Lung (tissue), 12 donors: ENCODE measurements around the gene CIT. TPM values are rescaled to one million over a fixed set of nuclear protein-coding genes. Genes with fewer than 3 reads are reported as not detected.

Experiments
- ATAC-seq: fragments of 200-7000 bp; cut with Tn5 transposase; one replicate; pipeline ENCODE4 v1.9.1; 2020; ENCODE audit warnings: moderate number of reproducible peaks; ENCODE audit not compliant: insufficient read depth, low FRiP score
- DNase-seq, 3 donors: peaks; one replicate each; pipeline ENCODE4 v3.0.0-alpha.2; 2013 to 2017
- H3K27ac ChIP-seq, 2 donors: one replicate each; pipeline ENCODE4 v1.5.1; 2013; ENCODE audit warnings: mild to moderate bottlenecking in 2 of 2, moderate library complexity in 2 of 2, control low read depth in 1 of 2, inconsistent platforms in 1 of 2, low read depth in 1 of 2, low read length in 1 of 2
- H3K27me3 ChIP-seq, 3 donors: one replicate each; pipeline ENCODE4 v1.5.1; 2013; ENCODE audit warnings: low read length in 2 of 3; ENCODE audit not compliant: control insufficient read depth in 3 of 3, insufficient read depth in 3 of 3
- H3K36me3 ChIP-seq, 4 donors: one replicate each; pipeline ENCODE4 v1.5.1; 2013; ENCODE audit warnings: low read length in 4 of 4, mild to moderate bottlenecking in 1 of 4, moderate library complexity in 1 of 4; ENCODE audit not compliant: control insufficient read depth in 4 of 4, insufficient read depth in 4 of 4
- H3K4me1 ChIP-seq, 5 donors: one replicate each; pipeline ENCODE4 v1.5.1; 2013; ENCODE audit warnings: low read length in 5 of 5, mild to moderate bottlenecking in 2 of 5, moderate library complexity in 1 of 5; ENCODE audit not compliant: control insufficient read depth in 5 of 5, insufficient read depth in 5 of 5
- H3K4me3 ChIP-seq: one replicate; pipeline ENCODE4 v1.5.1; 2013; ENCODE audit warnings: mild to moderate bottlenecking, control low read depth, moderate library complexity
- H3K9ac ChIP-seq, 2 donors: one replicate each; pipeline ENCODE4 v1.5.1; 2013; ENCODE audit warnings: low read length in 2 of 2, control low read depth in 1 of 2; ENCODE audit not compliant: insufficient read depth in 1 of 2
- H3K9me3 ChIP-seq, 4 donors: one replicate each; pipeline ENCODE4 v1.5.1; 2013; ENCODE audit warnings: low read length in 3 of 4, mild to moderate bottlenecking in 1 of 4, moderate library complexity in 1 of 4; ENCODE audit not compliant: control insufficient read depth in 4 of 4, insufficient read depth in 3 of 4
- CTCF ChIP-seq: IDR thresholded peaks from 2 replicates; pipeline ENCODE4 v1.5.1; 2012; ENCODE audit warnings: mild to moderate bottlenecking; ENCODE audit errors: control extremely low read depth, extremely low read depth
- WGBS, 2 donors: extraction: QIAGEN DNeasy Blood & Tissue Kit; methylation state at CpG; one replicate each; pipeline ENCODE4 v1.1.7; 2013; 5-methylcytosine and 5-hydroxymethylcytosine counted together
- polyA plus RNA-seq, 2 donors: library from polyadenylated mRNA; stranded (reverse); fragments of 200-250 nt; gene quantifications; one replicate each; pipeline ENCODE4 v1.2.1, GENCODE V29; 2013
- total RNA-seq, 2 donors: library from RNA; depleted of rRNA in 1 of 2; stranded (reverse); fragments of >200 nt in 1 of 2; gene quantifications; one replicate each; pipeline ENCODE4 v1.2.1, GENCODE V29; 2014 to 2021
- donor health status: control.
- donor health status: control.
- donor health status: Bipolar disorder and iron deficiency.
- donor health status: healthy.
- donor health status: DM: yes; HTN: yes; CAD: no.

Gene CIT
- total and polyA plus RNA-seq, 4 donors = 5.0 to 29.3 (median 14.9) TPM

GRCh38 chr12:119727600-119728443 is 149.3 kb downstream of the CIT start:
- no peak for TF ChIP-seq CTCF
- WGBS, 2 donors = 88 to 94% methylated on average over 3 of the region's 3 CpGs
- no peak for ATAC-seq
- no peak overlapping the region for H3K27ac ChIP-seq
- no peaks in the 10 kb centered on the region for H3K4me1 ChIP-seq
- H3K4me3 ChIP-seq = no peak overlapping the region
- no peak overlapping the region for H3K9ac ChIP-seq
- H3K27me3 ChIP-seq = no peaks in the 10 kb centered on the region
- DNase-seq = no peak
- H3K9me3 ChIP-seq = no peaks in the 10 kb centered on the region
- H3K36me3 ChIP-seq = no peaks in the 10 kb centered on the region

GRCh38 chr12:119725523-119725922 is 151.6 kb downstream of the CIT start:
- Histone ChIP-seq H3K4me1 (no peaks in the 10 kb centered on the region), H3K27ac (no peak overlapping the region), H3K4me3 (no peak overlapping the region), H3K27me3 (no peaks in the 10 kb centered on the region), H3K9me3 (no peaks in the 10 kb centered on the region), H3K9ac (no peak overlapping the region), H3K36me3 (peaks cover 0 to 2% (median 0%) of the 10 kb centered on the region in 4 donors)
- TF ChIP-seq CTCF = no peak
- no peak for DNase-seq
- ATAC-seq = no peak
- 96 to 98% methylated on average over 4 of the region's 4 CpGs for WGBS, 2 donors

GRCh38 chr12:119721306-119721705 is 155.8 kb downstream of the CIT start:
- WGBS, 2 donors = 93 to 96% methylated on average over 4 of the region's 4 CpGs
- Histone ChIP-seq H3K27me3 (no peaks in the 10 kb centered on the region), H3K36me3 (peaks cover 0 to 3% (median under 1%) of the 10 kb centered on the region in 4 donors), H3K4me1 (no peaks in the 10 kb centered on the region), H3K4me3 (no peak overlapping the region), H3K9me3 (no peaks in the 10 kb centered on the region), H3K9ac (no peak overlapping the region), H3K27ac (no peak overlapping the region)
- DNase-seq (no peak), ATAC-seq (no peak)
- TF ChIP-seq CTCF = no peak
